Fibroblast of lung (primary cell): ENCODE results near the gene CDCA8. TPM values are rescaled to one million over a fixed set of nuclear protein-coding genes. Genes with fewer than 3 reads are reported as not detected.

Experiments used
- DNase-seq, 2 donors: peaks; one replicate each; pipeline versions ENCODE4 v3.0.0 to v3.0.0-alpha.2; 2010; ENCODE audit warnings: low read depth in 2 of 2
- H2AFZ ChIP-seq: 2 replicates; pipeline ENCODE4 v1.5.1; 2012; ENCODE audit warnings: low read length, control low read depth, inconsistent platforms
- H3K27ac ChIP-seq: 2 replicates; pipeline ENCODE4 v1.5.1; 2011; ENCODE audit warnings: low read length, control low read depth; ENCODE audit not compliant: insufficient read depth
- H3K27me3 ChIP-seq: 2 replicates; pipeline ENCODE4 v1.5.1; 2011; ENCODE audit warnings: mild to moderate bottlenecking, low read length; ENCODE audit not compliant: control insufficient read depth, insufficient read depth
- H3K36me3 ChIP-seq: 2 replicates; pipeline ENCODE4 v1.5.1; 2011; ENCODE audit warnings: low read length; ENCODE audit not compliant: control insufficient read depth, insufficient read depth
- H3K4me1 ChIP-seq: 2 replicates; pipeline ENCODE4 v1.5.1; 2011; ENCODE audit warnings: low read length; ENCODE audit not compliant: control insufficient read depth, insufficient read depth; ENCODE audit errors: extremely low read depth
- H3K4me2 ChIP-seq: 2 replicates; pipeline ENCODE4 v1.5.1; 2011; ENCODE audit warnings: low read length, control low read depth; ENCODE audit not compliant: insufficient read depth; ENCODE audit errors: extremely low read depth
- H3K4me3 ChIP-seq, 4 experiments: fragments of 200-600 bp in 1 of 4; sonication (generic) in 1 of 4; replicated peaks in 1 of 4; 2 replicates each; pipeline ENCODE4 v1.5.1; 2011 to 2016; ENCODE audit warnings: low read length in 4 of 4, low read depth in 3 of 4, mild to moderate bottlenecking in 3 of 4, control low read depth in 2 of 4, inconsistent platforms in 1 of 4, mixed read lengths in 1 of 4; ENCODE audit not compliant: insufficient read depth in 1 of 4; ENCODE audit errors: control extremely low read depth in 1 of 4
- H3K79me2 ChIP-seq: 2 replicates; pipeline ENCODE4 v1.5.1; 2012; ENCODE audit warnings: mild to moderate bottlenecking, low read length, inconsistent platforms; ENCODE audit not compliant: control insufficient read depth, insufficient read depth
- H3K9ac ChIP-seq: 2 replicates; pipeline ENCODE4 v1.5.1; 2011; ENCODE audit warnings: mild to moderate bottlenecking, low read length, control low read depth; ENCODE audit not compliant: insufficient read depth
- H3K9me3 ChIP-seq: 2 replicates; pipeline ENCODE4 v1.5.1; 2012; ENCODE audit warnings: low read depth, low read length; ENCODE audit not compliant: control insufficient read depth, insufficient read depth
- H4K20me1 ChIP-seq: 2 replicates; pipeline ENCODE4 v1.5.1; 2011; ENCODE audit warnings: low read length; ENCODE audit not compliant: control insufficient read depth, insufficient read depth; ENCODE audit errors: extremely low read depth
- EZH2 ChIP-seq: IDR thresholded peaks from 2 replicates; pipeline ENCODE4 v1.5.1; 2012; ENCODE audit warnings: low read length, control low read depth, mild to moderate bottlenecking; ENCODE audit errors: missing control alignments
- polyA plus RNA-seq, 2 donors: library from polyadenylated mRNA; depleted of rRNA in 1 of 2; stranded (reverse) in 1 of 2; unstranded in 1 of 2; fragments of >200 nt; gene quantifications; 2 replicates each; pipeline ENCODE4 v1.2.1, GENCODE V29; 2011 to 2012; ENCODE audit warnings: missing spikeins in 1 of 2
- total RNA-seq: library from RNA; depleted of rRNA; stranded (reverse); fragments of >200 nt; gene quantifications from 2 replicates; pipeline ENCODE4 v1.2.1, GENCODE V29; 2014
- TF ChIP-seq, protein P1 (sequence below), 2 donors: IDR thresholded peaks in 1 of 2; conservative IDR thresholded peaks in 1 of 2; 1 replicate in 1 of 2; 2 replicates in 1 of 2; pipeline ENCODE4 v1.5.1; 2011 to 2012; ENCODE audit warnings: low read length in 2 of 2, control low read depth in 1 of 2, inconsistent platforms in 1 of 2, low read depth in 1 of 2, mild to moderate bottlenecking in 1 of 2

CDCA8 gene
- total and polyA plus RNA-seq, 2 donors (not counting 1 experiment from before 2014, with no cell fraction given): 3.8 to 9.5 TPM

DNA sequence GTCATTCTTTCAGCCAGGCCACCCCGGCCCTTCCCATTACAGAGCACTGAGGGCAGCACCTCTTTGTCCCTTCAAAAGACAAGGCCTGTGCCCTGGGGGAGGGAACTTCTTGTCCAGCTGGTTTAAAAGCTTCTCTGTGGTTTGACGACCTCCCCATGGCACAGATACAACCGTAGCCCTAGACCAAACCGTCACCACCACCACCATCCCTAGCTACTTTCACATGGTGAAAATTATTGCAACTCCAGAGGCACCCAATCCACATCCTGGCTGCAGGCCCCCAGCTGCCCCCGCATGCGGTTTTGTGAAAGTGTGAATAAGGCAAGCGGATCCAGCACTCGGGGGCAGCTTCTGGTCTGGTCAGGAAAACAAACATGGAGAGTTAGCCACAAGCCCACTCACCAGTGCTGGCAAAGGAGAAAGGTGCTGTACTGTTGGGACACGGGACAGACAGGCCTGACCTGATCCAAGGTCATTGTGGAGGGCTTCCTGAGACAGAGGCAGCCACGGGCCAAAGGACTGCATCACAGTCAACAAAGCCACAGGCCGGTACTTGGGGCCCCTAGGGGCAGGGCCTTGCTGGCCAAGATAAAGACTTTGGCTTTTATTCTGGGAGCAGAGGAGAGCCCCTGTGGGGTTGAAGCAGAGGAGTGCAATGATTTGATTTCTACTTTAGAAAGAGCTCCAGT, 31.2 kb downstream of the CDCA8 start:
- peak in 1 of 2 donors; percentile 24 for DNase-seq
- Histone ChIP-seq H3K4me2 (no peak overlapping the region), H4K20me1 (no peaks in the 10 kb centered on the region), H3K9ac (no peak overlapping the region), H2AFZ (no peak overlapping the region), H3K4me1 (no peaks in the 10 kb centered on the region), H3K4me3 (no peak overlapping the region), H3K27ac (no peak overlapping the region), H3K79me2 (no peaks in the 10 kb centered on the region), H3K9me3 (no peaks in the 10 kb centered on the region), H3K36me3 (no peaks in the 10 kb centered on the region), H3K27me3 (peaks cover 5% of the 10 kb centered on the region)
- TF ChIP-seq EZH2: no peak
- TF ChIP-seq, protein P1, sequence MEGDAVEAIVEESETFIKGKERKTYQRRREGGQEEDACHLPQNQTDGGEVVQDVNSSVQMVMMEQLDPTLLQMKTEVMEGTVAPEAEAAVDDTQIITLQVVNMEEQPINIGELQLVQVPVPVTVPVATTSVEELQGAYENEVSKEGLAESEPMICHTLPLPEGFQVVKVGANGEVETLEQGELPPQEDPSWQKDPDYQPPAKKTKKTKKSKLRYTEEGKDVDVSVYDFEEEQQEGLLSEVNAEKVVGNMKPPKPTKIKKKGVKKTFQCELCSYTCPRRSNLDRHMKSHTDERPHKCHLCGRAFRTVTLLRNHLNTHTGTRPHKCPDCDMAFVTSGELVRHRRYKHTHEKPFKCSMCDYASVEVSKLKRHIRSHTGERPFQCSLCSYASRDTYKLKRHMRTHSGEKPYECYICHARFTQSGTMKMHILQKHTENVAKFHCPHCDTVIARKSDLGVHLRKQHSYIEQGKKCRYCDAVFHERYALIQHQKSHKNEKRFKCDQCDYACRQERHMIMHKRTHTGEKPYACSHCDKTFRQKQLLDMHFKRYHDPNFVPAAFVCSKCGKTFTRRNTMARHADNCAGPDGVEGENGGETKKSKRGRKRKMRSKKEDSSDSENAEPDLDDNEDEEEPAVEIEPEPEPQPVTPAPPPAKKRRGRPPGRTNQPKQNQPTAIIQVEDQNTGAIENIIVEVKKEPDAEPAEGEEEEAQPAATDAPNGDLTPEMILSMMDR (conservative IDR thresholded peaks at IDR 0.05 in 1 of 2, IDR thresholded peaks at IDR 0.05 in 1 of 2; ENCODE audit: low read depth in 1 of 2, low read length in 2 of 2): no peak

DNA sequence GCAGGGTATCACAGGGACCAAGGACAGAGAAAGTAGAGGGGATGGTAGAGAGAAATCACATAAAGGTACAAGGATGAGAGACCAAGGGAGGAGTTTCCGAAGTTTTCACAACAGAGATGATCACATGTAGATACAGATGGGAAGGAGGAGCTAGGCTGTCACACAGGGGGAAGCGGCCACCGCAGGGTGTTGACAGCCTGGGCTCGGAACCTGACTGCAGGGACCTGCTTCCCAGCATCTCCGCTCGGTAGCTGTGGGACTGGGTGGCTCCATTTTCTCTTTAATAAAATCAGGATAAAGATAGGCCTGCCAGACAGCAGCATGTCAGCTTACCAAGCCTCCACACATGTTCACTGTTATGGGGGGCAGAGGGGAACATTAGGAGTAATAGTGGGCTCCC, 32.3 kb downstream of the CDCA8 start:
- no peak overlapping the region for H3K4me3 ChIP-seq
- H3K27me3 ChIP-seq: peaks cover 5% of the 10 kb centered on the region
- no peak overlapping the region for H3K9ac ChIP-seq
- H3K79me2 ChIP-seq: no peaks in the 10 kb centered on the region
- no peaks in the 10 kb centered on the region for H3K9me3 ChIP-seq
- H2AFZ ChIP-seq: no peak overlapping the region
- H4K20me1 ChIP-seq: no peaks in the 10 kb centered on the region
- H3K4me1 ChIP-seq: no peaks in the 10 kb centered on the region
- H3K4me2 ChIP-seq: no peak overlapping the region
- no peaks in the 10 kb centered on the region for H3K36me3 ChIP-seq
- no peak for TF ChIP-seq EZH2
- TF ChIP-seq, protein P1 (conservative IDR thresholded peaks at IDR 0.05 in 1 of 2, IDR thresholded peaks at IDR 0.05 in 1 of 2; ENCODE audit: low read depth in 1 of 2, low read length in 2 of 2): no peak
- H3K27ac ChIP-seq: no peak overlapping the region
- no peak for DNase-seq

DNA sequence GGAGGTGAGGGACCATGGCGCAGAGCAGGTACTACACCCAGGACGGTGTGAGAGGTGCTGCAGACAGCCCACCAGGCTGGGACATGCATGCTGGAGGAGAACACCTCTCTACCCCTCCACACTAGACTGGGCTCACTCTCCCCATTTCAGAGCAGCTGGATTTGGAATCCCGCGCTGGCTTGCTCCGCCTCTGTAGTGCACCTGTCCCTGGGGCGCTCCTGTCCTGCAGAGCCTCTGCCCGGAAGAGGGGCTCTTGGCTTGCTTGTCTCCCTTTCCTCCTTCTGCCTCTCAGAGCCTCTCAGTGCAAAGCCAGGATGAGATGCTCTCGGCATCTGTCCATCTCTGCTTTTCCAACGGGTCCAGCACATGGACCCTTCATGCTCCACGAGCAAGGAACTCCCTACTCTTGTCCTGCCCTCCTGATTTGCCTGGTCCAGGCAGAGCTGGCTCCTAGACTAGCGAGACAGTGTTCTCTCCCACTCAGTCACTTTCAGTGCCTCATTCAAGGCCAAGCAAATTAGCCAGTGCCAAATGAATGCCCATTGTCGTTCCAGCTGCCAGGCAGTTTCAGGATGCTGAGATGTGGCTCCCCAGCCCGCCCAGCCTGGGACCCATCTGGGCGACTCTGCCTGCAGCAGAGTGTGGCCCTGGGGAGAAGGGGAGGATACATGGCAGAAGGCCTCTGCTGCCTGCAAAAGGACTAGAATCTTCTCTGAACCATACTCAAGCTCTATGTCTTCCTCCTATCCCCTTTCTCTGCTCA, 33.7 kb downstream of the CDCA8 start:
- Histone ChIP-seq H3K36me3 (no peaks in the 10 kb centered on the region), H2AFZ (no peak overlapping the region), H3K27ac (no peak overlapping the region), H3K27me3 (peaks cover 5% of the 10 kb centered on the region), H4K20me1 (no peaks in the 10 kb centered on the region), H3K4me2 (no peak overlapping the region), H3K9ac (no peak overlapping the region), H3K4me1 (no peaks in the 10 kb centered on the region), H3K9me3 (no peaks in the 10 kb centered on the region), H3K4me3 (no peak overlapping the region), H3K79me2 (no peaks in the 10 kb centered on the region)
- TF ChIP-seq EZH2: no peak
- TF ChIP-seq, protein P1 (conservative IDR thresholded peaks at IDR 0.05 in 1 of 2, IDR thresholded peaks at IDR 0.05 in 1 of 2; ENCODE audit: low read depth in 1 of 2, low read length in 2 of 2): no peak
- no peak for DNase-seq
